Right atrium auricular region (tissue), 2 donors: ENCODE data around the gene GRK5. TPM values are rescaled to one million over a fixed set of nuclear protein-coding genes. Genes with fewer than 3 reads are reported as not detected.

Experiments
- DNase-seq: peaks from one replicate; pipeline ENCODE4 v3.0.0-alpha.2; 2019; ENCODE audit warnings: low spot score
- H3K27ac ChIP-seq, 2 donors: fragments of 200-600 bp; sonication (generic); 1 replicate in 1 of 2; 2 replicates in 1 of 2; pipeline ENCODE4 v1.5.1; 2016 to 2019
- H3K27me3 ChIP-seq, 2 donors: fragments of 200-600 bp; sonication (generic); one replicate each; pipeline versions ENCODE4 v1.5.1 to v1.6.0; 2017 to 2019
- H3K36me3 ChIP-seq: fragments of 200-600 bp; sonication (generic); one replicate; pipeline ENCODE4 v1.5.1; 2016
- H3K4me1 ChIP-seq, 2 donors: fragments of 200-600 bp; sonication (generic); one replicate each; pipeline versions ENCODE4 v1.5.1 to v1.6.0; 2017 to 2019
- H3K4me3 ChIP-seq, 2 donors: fragments of 200-600 bp; sonication (generic); 1 replicate in 1 of 2; 2 replicates in 1 of 2; pipeline ENCODE4 v1.5.1; 2017 to 2019; ENCODE audit warnings: mild to moderate bottlenecking in 1 of 2, moderate library complexity in 1 of 2
- H3K9me3 ChIP-seq, 2 donors: fragments of 200-600 bp; sonication (generic); one replicate each; pipeline ENCODE4 v1.5.1; 2019
- total RNA-seq, 2 donors: library from RNA; depleted of rRNA; stranded (reverse); fragments of >200 nt; gene quantifications; one replicate each; pipeline ENCODE4 v1.1.0, GENCODE V29; 2016
- TF ChIP-seq, protein P1 (sequence below), 2 donors: fragments of 200-600 bp; sonication (generic); IDR thresholded peaks; one replicate each; pipeline ENCODE4 v1.5.1; 2019; ENCODE audit warnings: antibody characterized with exemption in 2 of 2

Gene GRK5
- total RNA-seq, 2 donors from 2014 or later: 19.2 to 53.8 TPM

DNA sequence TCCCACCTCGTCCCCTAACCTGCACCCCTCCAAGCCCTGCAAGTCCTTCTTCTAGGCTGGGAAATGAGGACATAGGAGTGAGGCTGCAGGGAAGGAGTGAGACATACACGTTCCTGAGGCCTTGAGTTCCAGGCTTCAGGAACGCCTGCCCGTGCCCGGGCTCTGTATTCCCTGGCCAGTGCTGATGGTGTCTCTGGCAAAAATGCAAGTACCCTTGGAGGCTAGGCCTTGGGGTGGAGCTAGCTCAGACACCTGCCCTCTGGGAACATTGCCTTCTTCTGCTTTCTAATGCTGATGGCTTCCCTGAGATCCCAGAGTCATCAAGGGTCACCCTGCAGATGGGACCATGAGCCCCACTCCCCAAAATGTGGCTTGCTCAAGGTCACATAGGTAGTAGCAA is 76.0 kb downstream of the GRK5 start:
- H3K4me1 ChIP-seq: peaks cover 0 to 96% of the 10 kb centered on the region in 2 donors
- no peaks in the 10 kb centered on the region for H3K36me3 ChIP-seq
- DNase-seq: no peak
- H3K4me3 ChIP-seq: no peak overlapping the region
- H3K27me3 ChIP-seq: no peaks in the 10 kb centered on the region
- TF ChIP-seq, protein P1, sequence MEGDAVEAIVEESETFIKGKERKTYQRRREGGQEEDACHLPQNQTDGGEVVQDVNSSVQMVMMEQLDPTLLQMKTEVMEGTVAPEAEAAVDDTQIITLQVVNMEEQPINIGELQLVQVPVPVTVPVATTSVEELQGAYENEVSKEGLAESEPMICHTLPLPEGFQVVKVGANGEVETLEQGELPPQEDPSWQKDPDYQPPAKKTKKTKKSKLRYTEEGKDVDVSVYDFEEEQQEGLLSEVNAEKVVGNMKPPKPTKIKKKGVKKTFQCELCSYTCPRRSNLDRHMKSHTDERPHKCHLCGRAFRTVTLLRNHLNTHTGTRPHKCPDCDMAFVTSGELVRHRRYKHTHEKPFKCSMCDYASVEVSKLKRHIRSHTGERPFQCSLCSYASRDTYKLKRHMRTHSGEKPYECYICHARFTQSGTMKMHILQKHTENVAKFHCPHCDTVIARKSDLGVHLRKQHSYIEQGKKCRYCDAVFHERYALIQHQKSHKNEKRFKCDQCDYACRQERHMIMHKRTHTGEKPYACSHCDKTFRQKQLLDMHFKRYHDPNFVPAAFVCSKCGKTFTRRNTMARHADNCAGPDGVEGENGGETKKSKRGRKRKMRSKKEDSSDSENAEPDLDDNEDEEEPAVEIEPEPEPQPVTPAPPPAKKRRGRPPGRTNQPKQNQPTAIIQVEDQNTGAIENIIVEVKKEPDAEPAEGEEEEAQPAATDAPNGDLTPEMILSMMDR (IDR thresholded peaks at IDR 0.05): no peak
- H3K9me3 ChIP-seq: no peaks in the 10 kb centered on the region
- peak overlapping the region; percentile 64 to 77 for H3K27ac ChIP-seq

DNA sequence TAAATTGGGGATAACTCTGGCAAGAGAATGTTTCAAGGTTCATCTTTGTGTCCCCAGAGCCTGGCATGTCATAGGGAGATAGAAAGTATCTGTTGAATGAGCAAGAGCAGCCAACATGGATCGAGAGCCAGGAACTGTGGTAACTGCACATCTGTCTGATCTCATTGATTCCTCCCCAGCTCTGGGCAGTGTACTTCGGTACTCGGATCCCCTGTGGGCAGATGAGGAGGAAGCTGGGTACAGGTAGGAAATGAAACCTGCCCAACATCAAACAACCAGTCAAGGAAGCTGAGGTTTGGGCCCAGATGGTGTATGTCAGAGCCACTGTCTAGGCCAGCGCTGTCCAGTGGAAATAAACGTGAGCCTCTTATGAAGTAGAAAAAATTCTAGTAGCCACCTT is 76.4 kb downstream of the GRK5 start:
- Histone ChIP-seq H3K9me3 (no peaks in the 10 kb centered on the region), H3K27me3 (no peaks in the 10 kb centered on the region), H3K4me1 (peaks cover 0 to 97% of the 10 kb centered on the region in 2 donors), H3K36me3 (no peaks in the 10 kb centered on the region), H3K27ac (peak overlapping the region; percentile 64 to 77), H3K4me3 (no peak overlapping the region)
- TF ChIP-seq, protein P1 (IDR thresholded peaks at IDR 0.05): no peak
- no peak for DNase-seq

DNA sequence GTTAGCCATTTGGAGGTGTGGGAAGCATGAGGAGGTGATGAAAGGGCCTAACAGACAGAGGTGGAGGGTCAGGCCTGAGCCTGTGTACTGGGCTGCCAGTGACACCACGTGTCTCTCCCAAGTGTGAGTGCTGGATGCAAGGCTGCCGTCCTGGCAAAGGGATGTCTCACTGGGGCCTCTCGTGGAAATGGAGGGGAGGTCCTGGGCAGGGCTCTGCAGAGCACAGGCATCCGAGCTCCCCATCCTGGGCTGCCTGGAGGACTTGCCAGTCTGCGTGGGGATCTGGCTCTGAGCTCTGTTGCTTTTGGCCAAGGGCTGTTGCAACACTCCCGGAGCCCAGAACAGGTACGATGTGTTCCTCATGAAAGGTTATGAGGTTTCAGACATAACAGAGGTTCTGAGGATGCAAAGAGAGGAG is 77.3 kb downstream of the GRK5 start:
- TF ChIP-seq, protein P1 (IDR thresholded peaks at IDR 0.05): no peak

DNA sequence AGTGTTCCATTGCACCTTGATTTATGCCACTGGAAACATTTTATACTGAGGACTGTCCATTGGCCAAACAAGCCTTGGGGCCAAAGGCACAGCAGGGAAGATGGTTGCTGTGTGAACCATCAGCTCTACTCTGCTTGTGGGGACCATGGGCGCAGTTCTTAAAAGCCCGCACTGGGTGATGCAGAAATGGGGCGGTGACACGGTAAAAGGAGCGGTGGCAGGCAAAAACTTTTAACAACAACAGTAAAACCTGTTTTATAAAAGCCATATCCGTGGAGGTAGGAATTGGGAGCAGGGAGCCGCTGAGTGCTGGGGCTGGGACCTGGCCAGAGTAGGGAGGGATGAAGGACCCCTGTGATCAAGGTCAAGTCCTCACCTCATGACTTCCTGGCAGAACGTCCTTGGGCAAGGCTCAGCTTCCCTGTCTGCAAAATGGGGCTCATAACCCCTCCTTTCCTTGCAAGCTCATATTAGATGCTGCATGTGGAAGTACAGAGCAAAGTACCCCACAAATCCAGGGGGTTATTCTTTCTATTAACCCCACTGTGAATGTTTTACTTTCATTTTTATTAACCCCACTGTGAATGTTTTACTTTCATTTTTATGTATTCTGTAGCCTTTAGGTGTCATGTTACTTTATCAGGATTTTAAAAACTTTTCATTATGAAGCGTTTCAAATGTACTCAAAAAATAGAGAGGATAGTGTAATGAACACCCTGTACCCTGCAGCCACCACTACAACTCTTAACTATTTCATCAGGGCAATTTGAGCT is 78.3 kb downstream of the GRK5 start:
- TF ChIP-seq, protein P1 (IDR thresholded peaks at IDR 0.05): no peak
- Histone ChIP-seq H3K4me3 (no peak overlapping the region), H3K4me1 (peaks cover 0 to 93% of the 10 kb centered on the region in 2 donors), H3K9me3 (no peaks in the 10 kb centered on the region), H3K36me3 (no peaks in the 10 kb centered on the region), H3K27me3 (no peaks in the 10 kb centered on the region), H3K27ac (peak overlapping the region; percentile 64 to 77)
- DNase-seq: no peak

More for the DNA sequence above, 77.3 kb downstream of the GRK5 start:
- H3K4me1 ChIP-seq: peaks cover 0 to 98% of the 10 kb centered on the region in 2 donors
- no peaks in the 10 kb centered on the region for H3K27me3 ChIP-seq
- H3K9me3 ChIP-seq: no peaks in the 10 kb centered on the region
- peak overlapping the region; percentile 64 to 77 for H3K27ac ChIP-seq
- H3K4me3 ChIP-seq: no peak overlapping the region
- H3K36me3 ChIP-seq: no peaks in the 10 kb centered on the region
- DNase-seq: peak; percentile 72

DNA sequence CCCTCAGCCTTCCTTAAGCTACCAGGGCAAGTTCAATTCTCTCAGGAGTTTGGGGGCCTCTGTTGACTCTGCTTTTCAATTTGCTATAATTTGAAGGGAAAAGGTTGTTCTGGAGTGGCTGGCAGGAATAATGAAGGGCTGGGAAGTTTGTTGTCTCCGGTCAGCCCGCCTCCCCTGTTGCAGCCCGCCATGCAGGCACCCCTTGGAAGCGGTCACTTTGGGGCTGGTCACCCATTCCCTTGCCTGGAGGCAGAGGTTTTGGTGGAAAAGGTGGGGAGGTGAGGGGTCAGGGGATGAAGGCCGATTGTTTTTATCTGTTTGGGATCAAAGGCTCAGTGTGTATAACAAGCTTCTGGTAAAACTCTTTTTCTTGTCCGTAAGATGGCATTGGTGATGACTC is 79.1 kb downstream of the GRK5 start:
- Histone ChIP-seq H3K4me1 (peaks cover 0 to 91% of the 10 kb centered on the region in 2 donors), H3K36me3 (no peaks in the 10 kb centered on the region), H3K27me3 (no peaks in the 10 kb centered on the region), H3K4me3 (no peak overlapping the region), H3K9me3 (no peaks in the 10 kb centered on the region), H3K27ac (peak overlapping the region in 1 of 2 donors; percentile 39)
- TF ChIP-seq, protein P1 (IDR thresholded peaks at IDR 0.05): no peak
- DNase-seq: no peak
